Measurements from ENCODE around the gene DNAJB8.

DNA sequence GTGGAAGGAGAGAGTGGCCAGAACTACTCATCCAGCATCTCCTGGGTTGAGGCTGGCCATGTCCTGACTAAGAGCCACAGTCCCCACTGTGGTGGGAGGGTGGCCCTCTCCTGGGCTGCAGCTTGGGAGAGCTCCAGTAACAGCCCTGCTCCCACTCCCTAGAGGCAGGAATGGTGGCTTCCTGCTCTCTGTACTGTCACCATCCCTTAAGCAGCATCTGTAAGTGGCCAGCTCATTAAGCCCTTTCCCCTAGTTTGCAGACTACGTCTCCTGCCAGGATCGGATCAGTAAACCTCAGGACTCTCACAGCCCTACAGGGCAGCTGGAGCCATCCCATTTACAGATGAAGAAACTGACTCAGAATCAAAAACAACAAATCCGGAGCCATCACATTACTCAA is 30.5 kb downstream of the DNAJB8 start:
- no peak for TF ChIP-seq EZH2 (IDR thresholded peaks at IDR 0.05; ENCODE audit: borderline replicate concordance)
- TF ChIP-seq, protein P1, sequence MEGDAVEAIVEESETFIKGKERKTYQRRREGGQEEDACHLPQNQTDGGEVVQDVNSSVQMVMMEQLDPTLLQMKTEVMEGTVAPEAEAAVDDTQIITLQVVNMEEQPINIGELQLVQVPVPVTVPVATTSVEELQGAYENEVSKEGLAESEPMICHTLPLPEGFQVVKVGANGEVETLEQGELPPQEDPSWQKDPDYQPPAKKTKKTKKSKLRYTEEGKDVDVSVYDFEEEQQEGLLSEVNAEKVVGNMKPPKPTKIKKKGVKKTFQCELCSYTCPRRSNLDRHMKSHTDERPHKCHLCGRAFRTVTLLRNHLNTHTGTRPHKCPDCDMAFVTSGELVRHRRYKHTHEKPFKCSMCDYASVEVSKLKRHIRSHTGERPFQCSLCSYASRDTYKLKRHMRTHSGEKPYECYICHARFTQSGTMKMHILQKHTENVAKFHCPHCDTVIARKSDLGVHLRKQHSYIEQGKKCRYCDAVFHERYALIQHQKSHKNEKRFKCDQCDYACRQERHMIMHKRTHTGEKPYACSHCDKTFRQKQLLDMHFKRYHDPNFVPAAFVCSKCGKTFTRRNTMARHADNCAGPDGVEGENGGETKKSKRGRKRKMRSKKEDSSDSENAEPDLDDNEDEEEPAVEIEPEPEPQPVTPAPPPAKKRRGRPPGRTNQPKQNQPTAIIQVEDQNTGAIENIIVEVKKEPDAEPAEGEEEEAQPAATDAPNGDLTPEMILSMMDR (IDR thresholded peaks at IDR 0.05; ENCODE audit: poor library complexity) = no peak

Measured in hepatocyte (in vitro differentiated cells).